ENCODE data around the gene SMG6.

DNA sequence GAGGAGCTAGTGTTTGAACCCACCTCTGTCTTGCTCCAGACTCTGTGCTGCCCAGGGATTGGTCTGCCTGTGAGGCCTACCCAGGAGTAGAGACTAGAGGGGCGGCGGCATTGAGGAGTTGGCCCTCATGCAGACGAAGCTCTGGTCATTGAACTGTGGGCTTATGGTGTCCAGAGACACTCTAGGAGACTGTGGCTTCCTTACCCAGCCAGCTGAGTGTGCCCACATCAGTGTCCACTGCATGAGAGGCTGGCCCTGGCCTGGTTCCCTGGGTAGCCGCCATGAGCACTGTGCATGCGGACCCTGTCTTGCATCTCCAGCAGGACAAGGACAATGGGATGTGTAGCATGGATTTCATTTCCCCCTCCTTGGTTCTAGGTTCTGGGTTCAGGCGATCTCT lies 47.7 kb upstream of the SMG6 start:
- TF ChIP-seq CTCF (IDR thresholded peaks at IDR 0.05; ENCODE audit: low read depth, low read length) (no peak), EZH2phosphoT487 (IDR thresholded peaks at IDR 0.05; ENCODE audit: low read depth) (no peak)
